DND-41 (cell line): Measurements from ENCODE around the gene OR2T12.
A peak's percentile ranks its signal among the peaks of the same experiment; 100 is the strongest.

ENCODE experiments used
- ATAC-seq: fragments of 200-7000 bp; cut with Tn5 transposase; 3 replicates; pipeline ENCODE4 v1.9.1; 2021; ENCODE audit warnings: low read depth; ENCODE audit not compliant: insufficient read depth
- DNase-seq: peaks from one replicate; pipeline ENCODE4 v3.0.0-alpha.2; 2020
- H2AFZ ChIP-seq: 2 replicates; pipeline ENCODE4 v1.6.0; 2012; ENCODE audit warnings: low read depth, low read length
- H3K27ac ChIP-seq: 2 replicates; pipeline ENCODE4 v1.5.1; 2012; ENCODE audit warnings: low read length, inconsistent platforms
- H3K27me3 ChIP-seq: fragments of 200-600 bp; sonication (generic); 2 replicates; pipeline ENCODE4 v1.6.0; 2012; ENCODE audit warnings: low read length, mild to moderate bottlenecking, inconsistent platforms; ENCODE audit not compliant: insufficient read depth, poor library complexity
- H3K36me3 ChIP-seq: 2 replicates; pipeline ENCODE4 v1.5.1; 2012; ENCODE audit warnings: low read length, inconsistent platforms; ENCODE audit not compliant: insufficient read depth
- H3K4me1 ChIP-seq: 2 replicates; pipeline ENCODE4 v1.5.1; 2012; ENCODE audit warnings: mild to moderate bottlenecking, low read length; ENCODE audit not compliant: insufficient read depth
- H3K4me2 ChIP-seq: 2 replicates; pipeline ENCODE4 v1.6.0; 2012; ENCODE audit warnings: mild to moderate bottlenecking, moderate library complexity, low read length, inconsistent platforms; ENCODE audit not compliant: insufficient read depth
- H3K4me3 ChIP-seq, 2 experiments: fragments of 200-600 bp in 1 of 2; shearing (Covaris generic) in 1 of 2; 2 replicates each; pipeline ENCODE4 v1.5.1; 2012 to 2016; ENCODE audit warnings: inconsistent platforms in 2 of 2, low read length in 2 of 2, mild to moderate bottlenecking in 2 of 2, low read depth in 1 of 2, moderate library complexity in 1 of 2
- H3K79me2 ChIP-seq: 2 replicates; pipeline ENCODE4 v1.6.0; 2012; ENCODE audit warnings: low read length, inconsistent platforms; ENCODE audit not compliant: insufficient read depth
- H3K9ac ChIP-seq: 2 replicates; pipeline ENCODE4 v1.6.0; 2012; ENCODE audit warnings: low read depth, mild to moderate bottlenecking, inconsistent platforms, low read length, moderate library complexity
- H3K9me3 ChIP-seq: 2 replicates; pipeline ENCODE4 v1.5.1; 2012; ENCODE audit warnings: low read length, moderate library complexity, mild to moderate bottlenecking, inconsistent platforms; ENCODE audit not compliant: insufficient read depth, severe bottlenecking
- H4K20me1 ChIP-seq: 2 replicates; pipeline ENCODE4 v1.6.0; 2012; ENCODE audit warnings: low read length; ENCODE audit not compliant: insufficient read depth
- CTCF ChIP-seq: IDR thresholded peaks from 2 replicates; pipeline ENCODE4 v1.5.1; 2012; ENCODE audit warnings: borderline replicate concordance, low read length, moderate library complexity, mild to moderate bottlenecking; ENCODE audit not compliant: poor library complexity, severe bottlenecking; ENCODE audit errors: extremely low read depth
- EZH2 ChIP-seq: IDR thresholded peaks from 3 replicates; pipeline ENCODE4 v1.6.1; 2012; ENCODE audit warnings: borderline replicate concordance, low read depth, mild to moderate bottlenecking, moderate library complexity, low read length, inconsistent platforms; ENCODE audit not compliant: severe bottlenecking

The OR2T12 gene

GRCh38 chr1:248243204-248243603 is 60.0 kb downstream of the OR2T12 start:
- H3K36me3 ChIP-seq = no peaks in the 10 kb centered on the region
- ATAC-seq (peak; percentile 69), DNase-seq (peak; percentile 32)
- no peak overlapping the region for H3K9ac ChIP-seq
- no peaks in the 10 kb centered on the region for H3K9me3 ChIP-seq
- no peaks in the 10 kb centered on the region for H3K4me1 ChIP-seq
- no peaks in the 10 kb centered on the region for H3K27me3 ChIP-seq
- H3K4me3 ChIP-seq = no peak overlapping the region
- no peaks in the 10 kb centered on the region for H4K20me1 ChIP-seq
- no peak overlapping the region for H2AFZ ChIP-seq
- H3K79me2 ChIP-seq = no peaks in the 10 kb centered on the region
- H3K4me2 ChIP-seq = no peak overlapping the region
- H3K27ac ChIP-seq = no peak overlapping the region
- TF ChIP-seq EZH2 (no peak), CTCF (peak; percentile 80)
